Tibial nerve (tissue), 4 donors: ENCODE measurements around the gene EXOSC7. TPM values are rescaled to one million over a fixed set of nuclear protein-coding genes. Genes with fewer than 3 reads are reported as not detected.

Experiments
- DNase-seq, 2 donors: peaks; one replicate each; pipeline ENCODE4 v3.0.0-alpha.2; 2019; ENCODE audit warnings: low spot score in 2 of 2
- H3K27ac ChIP-seq, 4 donors: fragments of 200-600 bp; sonication (generic) in 3 of 4; one replicate each; pipeline ENCODE4 v1.5.1; 2017 to 2019; ENCODE audit warnings: mild to moderate bottlenecking in 1 of 4
- H3K27me3 ChIP-seq, 2 donors: fragments of 200-600 bp; sonication (generic) in 1 of 2; one replicate each; pipeline versions ENCODE4 v1.5.1 to v1.6.0; 2017 to 2019
- H3K36me3 ChIP-seq, 3 donors: fragments of 200-600 bp; sonication (generic); one replicate each; pipeline ENCODE4 v1.5.1; 2018 to 2019
- H3K4me1 ChIP-seq, 4 donors: fragments of 200-600 bp; sonication (generic) in 3 of 4; one replicate each; pipeline ENCODE4 v1.5.1; 2017 to 2019
- H3K4me3 ChIP-seq, 4 donors: fragments of 200-600 bp; sonication (generic) in 3 of 4; one replicate each; pipeline ENCODE4 v1.5.1; 2017 to 2019; ENCODE audit warnings: mild to moderate bottlenecking in 1 of 4, moderate library complexity in 1 of 4
- H3K9me3 ChIP-seq, 4 donors: fragments of 200-600 bp; sonication (generic) in 3 of 4; one replicate each; pipeline ENCODE4 v1.5.1; 2017 to 2019
- CTCF ChIP-seq, 5 experiments: fragments of 200-600 bp in 3 of 5; fragments of 450-650 bp in 2 of 5; sonication (generic) in 3 of 5; IDR thresholded peaks; one replicate each; pipeline ENCODE4 v1.5.1; 2016 to 2019; ENCODE audit warnings: antibody characterized with exemption in 5 of 5, mild to moderate bottlenecking in 3 of 5, moderate library complexity in 2 of 5
- EP300 ChIP-seq, 2 donors: sonication (generic); formaldehyde crosslinking; IDR thresholded peaks; one replicate each; pipeline ENCODE4 v1.6.1; 2017; ENCODE audit warnings: antibody characterized with exemption in 2 of 2, mild to moderate bottlenecking in 1 of 2
- POLR2A ChIP-seq, 2 donors: fragments of 450-650 bp; IDR thresholded peaks; one replicate each; pipeline ENCODE4 v1.6.1; 2017; ENCODE audit warnings: antibody characterized with exemption in 2 of 2, mild to moderate bottlenecking in 2 of 2, moderate library complexity in 2 of 2
- WGBS, 2 donors: methylation state at CpG; one replicate each; pipeline ENCODE4 v1.1.5; 2018; 5-methylcytosine and 5-hydroxymethylcytosine counted together
- total RNA-seq, 4 donors: library from RNA; depleted of rRNA; stranded (reverse); fragments of >200 nt; gene quantifications; one replicate each; pipeline ENCODE4 v1.1.0, GENCODE V29; 2016

EXOSC7 gene
- total RNA-seq, 4 donors from 2014 or later, result 48.3 to 67.7 (median 64.2) TPM

- Histone ChIP-seq H3K36me3 (peaks cover 0 to 44% (median 0%) of the 10 kb centered on the region in 3 donors), H3K4me1 (peaks cover 0 to 47% (median 21%) of the 10 kb centered on the region in 4 donors), H3K27ac (peak overlapping the region in 3 of 4 donors; percentile 1 to 75 (median 60)), H3K4me3 (no peak overlapping the region), H3K27me3 (no peaks in the 10 kb centered on the region), H3K9me3 (no peaks in the 10 kb centered on the region)
- 64 to 66% methylated on average over 7 of the region's 7 CpGs for WGBS, 2 donors
- DNase-seq, result no peak
- TF ChIP-seq CTCF (IDR thresholded peaks at IDR 0.05) (peak; percentile 31 to 51 (median 42)), EP300 (IDR thresholded peaks at IDR 0.05) (no peak), POLR2A (IDR thresholded peaks at IDR 0.05) (no peak)
Measured at GRCh38 chr3:44992555-44993470, 16.8 kb downstream of the EXOSC7 start.

- H3K27me3 ChIP-seq, result no peaks in the 10 kb centered on the region
- H3K27ac ChIP-seq, result peak overlapping the region in 3 of 4 donors; percentile 14 to 75 (median 60)
- DNase-seq, result no peak
- no peak overlapping the region for H3K4me3 ChIP-seq
- H3K36me3 ChIP-seq, result peaks cover 0 to 52% (median 0%) of the 10 kb centered on the region in 3 donors
- TF ChIP-seq EP300 (IDR thresholded peaks at IDR 0.05) (no peak), CTCF (IDR thresholded peaks at IDR 0.05) (no peak), POLR2A (IDR thresholded peaks at IDR 0.05) (no peak)
- no peaks in the 10 kb centered on the region for H3K9me3 ChIP-seq
- peaks cover 0 to 39% (median 21%) of the 10 kb centered on the region in 4 donors for H3K4me1 ChIP-seq
Measured at GRCh38 chr3:44993471-44994205, 17.6 kb downstream of the EXOSC7 start.

- peak; percentile 57 to 88 for DNase-seq
- H3K4me3 ChIP-seq, result no peak overlapping the region
- peaks cover 0 to 58% (median 0%) of the 10 kb centered on the region in 3 donors for H3K36me3 ChIP-seq
- H3K4me1 ChIP-seq, result peaks cover 0 to 37% (median 21%) of the 10 kb centered on the region in 4 donors
- TF ChIP-seq EP300 (IDR thresholded peaks at IDR 0.05) (peak in 1 of 2 donors; percentile 68), CTCF (IDR thresholded peaks at IDR 0.05) (no peak)
- 62 to 67% methylated on average over 8 of the region's 8 CpGs for WGBS, 2 donors
- H3K27me3 ChIP-seq, result no peaks in the 10 kb centered on the region
- H3K9me3 ChIP-seq, result no peaks in the 10 kb centered on the region
- H3K27ac ChIP-seq, result peak overlapping the region in 2 of 4 donors; percentile 75 to 80
Measured at GRCh38 chr3:44995142-44995770, 19.2 kb downstream of the EXOSC7 start.

GRCh38 chr3:44996556-44996969 is 20.5 kb downstream of the EXOSC7 start:
- Histone ChIP-seq H3K4me1 (peaks cover 0 to 37% (median 21%) of the 10 kb centered on the region in 4 donors), H3K36me3 (peaks cover 0 to 60% (median 7%) of the 10 kb centered on the region in 3 donors), H3K27me3 (no peaks in the 10 kb centered on the region), H3K27ac (peak overlapping the region in 2 of 4 donors; percentile 75 to 80), H3K4me3 (no peak overlapping the region), H3K9me3 (no peaks in the 10 kb centered on the region)
- no peak for TF ChIP-seq CTCF (IDR thresholded peaks at IDR 0.05)
- no peak for TF ChIP-seq POLR2A (IDR thresholded peaks at IDR 0.05)
- no peak for TF ChIP-seq EP300 (IDR thresholded peaks at IDR 0.05)
- WGBS, 2 donors, result 69 to 80% methylated on average over 3 of the region's 3 CpGs
- no peak for DNase-seq
